ENCODE data around the gene RNF43. TPM values are rescaled to one million over a fixed set of nuclear protein-coding genes. Genes with fewer than 3 reads are reported as not detected.

Gene RNF43
- total and polyA plus RNA-seq, 7 donors: 0.14 to 19.3 (median 3.4) TPM; not detected in 1

- no peak for DNase-seq
- intact Hi-C loops (cut with DNase I): no loop called here
- TF ChIP-seq EP300 (IDR thresholded peaks at IDR 0.05): no peak
- TF ChIP-seq CTCF (IDR thresholded peaks at IDR 0.05): no peak
- no peak for TF ChIP-seq POLR2A (IDR thresholded peaks at IDR 0.05)
- TF ChIP-seq POLR2AphosphoS5 (IDR thresholded peaks at IDR 0.05): no peak
- Histone ChIP-seq H3K27ac (no peak overlapping the region), H3K27me3 (no peaks in the 10 kb centered on the region), H3K4me3 (no peak overlapping the region), H3K4me1 (no peaks in the 10 kb centered on the region), H3K9me3 (no peaks in the 10 kb centered on the region), H3K36me3 (no peaks in the 10 kb centered on the region)
- 56 to 82% methylated on average over 5 of the region's 5 CpGs for WGBS, 2 donors
Observed at GRCh38 chr17:58380207-58381123, 36.9 kb downstream of the RNF43 start.

GRCh38 chr17:58379511-58379824, 37.9 kb downstream of the RNF43 start:
- Histone ChIP-seq H3K27me3 (no peaks in the 10 kb centered on the region), H3K4me3 (no peak overlapping the region), H3K36me3 (no peaks in the 10 kb centered on the region), H3K4me1 (no peaks in the 10 kb centered on the region), H3K27ac (no peak overlapping the region), H3K9me3 (no peaks in the 10 kb centered on the region)
- 41 to 66% methylated on average over 3 of the region's 3 CpGs for WGBS, 2 donors
- intact Hi-C loops (cut with DNase I): no loop called here
- no peak for TF ChIP-seq EP300 (IDR thresholded peaks at IDR 0.05)
- TF ChIP-seq CTCF (IDR thresholded peaks at IDR 0.05): no peak
- no peak for TF ChIP-seq POLR2A (IDR thresholded peaks at IDR 0.05)
- TF ChIP-seq POLR2AphosphoS5 (IDR thresholded peaks at IDR 0.05): no peak
- DNase-seq: no peak

- TF ChIP-seq CTCF (IDR thresholded peaks at IDR 0.05) (no peak), POLR2A (IDR thresholded peaks at IDR 0.05) (no peak), EP300 (IDR thresholded peaks at IDR 0.05) (no peak), POLR2AphosphoS5 (IDR thresholded peaks at IDR 0.05) (no peak)
- intact Hi-C loops (cut with DNase I): no loop called here
- no peak for DNase-seq
- no peak overlapping the region for H3K4me3 ChIP-seq
- H3K27ac ChIP-seq: no peak overlapping the region
- 25 to 55% methylated on average over 8 of the region's 8 CpGs for WGBS, 2 donors
- H3K4me1 ChIP-seq: no peaks in the 10 kb centered on the region
- H3K36me3 ChIP-seq: no peaks in the 10 kb centered on the region
- no peaks in the 10 kb centered on the region for H3K27me3 ChIP-seq
- H3K9me3 ChIP-seq: no peaks in the 10 kb centered on the region
Observed at GRCh38 chr17:58378733-58379510, 38.4 kb downstream of the RNF43 start.

GRCh38 chr17:58377661-58378060, 39.7 kb downstream of the RNF43 start:
- H3K4me1 ChIP-seq: no peaks in the 10 kb centered on the region
- WGBS, 2 donors: 18 to 71% methylated on average over 5 of the region's 5 CpGs
- DNase-seq: no peak
- no peak overlapping the region for H3K4me3 ChIP-seq
- intact Hi-C loops (cut with DNase I): no loop called here
- no peaks in the 10 kb centered on the region for H3K9me3 ChIP-seq
- no peaks in the 10 kb centered on the region for H3K27me3 ChIP-seq
- no peak overlapping the region for H3K27ac ChIP-seq
- no peak for TF ChIP-seq POLR2A (IDR thresholded peaks at IDR 0.05)
- no peak for TF ChIP-seq CTCF (IDR thresholded peaks at IDR 0.05)
- TF ChIP-seq POLR2AphosphoS5 (IDR thresholded peaks at IDR 0.05): no peak
- TF ChIP-seq EP300 (IDR thresholded peaks at IDR 0.05): no peak
- H3K36me3 ChIP-seq: no peaks in the 10 kb centered on the region

All from sigmoid colon (tissue), 7 donors.